Inferior parietal cortex (tissue), 1 donor: Measurements from ENCODE around the gene ZNF761.
"Not testable (repeated sequence)": the region's sequence is repeated elsewhere in the genome, so short reads cannot be mapped to it uniquely, and the experiment has no call there.

Source experiments
- DNase-seq: peaks from one replicate; pipeline ENCODE4 v3.0.0-alpha.2; 2016; ENCODE audit errors: extremely low spot score

ZNF761 gene

DNA sequence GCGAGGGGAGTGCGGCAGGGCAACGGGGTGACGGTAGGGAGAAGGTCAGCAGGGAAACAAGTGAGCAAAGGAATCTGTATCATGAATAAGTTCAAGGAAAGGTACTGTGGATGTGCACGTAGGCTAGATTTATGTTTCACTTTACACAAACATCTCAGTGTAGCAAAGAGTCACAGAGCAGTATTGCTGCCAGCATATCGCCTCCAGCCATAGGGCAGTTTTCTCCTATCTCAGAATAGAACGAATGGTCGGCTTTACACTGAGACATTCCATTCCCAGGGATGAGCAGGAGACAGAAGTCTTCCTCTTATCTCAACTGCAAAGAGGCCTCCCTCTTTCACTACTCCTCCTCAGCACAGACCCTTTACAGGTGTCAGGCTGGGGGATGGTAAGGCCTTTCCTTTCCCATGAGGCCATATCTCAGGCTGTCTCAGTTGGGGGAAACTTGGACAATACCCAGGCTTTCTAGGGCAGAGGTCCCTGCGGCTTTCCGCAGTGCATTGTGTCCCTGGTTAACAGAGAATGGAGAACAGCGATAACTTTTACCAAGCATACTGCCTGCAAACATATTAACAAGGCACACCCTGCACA is 28.4 kb downstream of the ZNF761 start:
- not testable (repeated sequence) for DNase-seq

DNA sequence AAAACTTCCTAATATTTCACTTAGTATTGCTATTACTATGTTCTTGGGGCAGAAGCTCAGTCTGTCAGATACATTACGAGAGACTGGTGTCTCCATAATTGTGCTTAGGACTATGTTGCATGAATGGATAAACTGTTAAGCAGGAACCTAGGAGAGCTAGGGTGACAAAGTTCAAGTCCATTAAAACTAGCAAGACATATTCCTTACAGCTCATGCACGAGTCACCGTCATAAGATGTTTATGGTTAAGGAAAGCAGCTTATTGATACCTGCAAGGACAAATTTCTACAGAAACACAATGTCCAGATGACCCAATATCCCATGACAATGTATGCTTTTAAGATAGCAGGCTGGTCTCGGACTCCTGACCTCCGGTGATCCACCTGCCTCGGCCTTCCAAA is 30.1 kb downstream of the ZNF761 start:
- DNase-seq = no peak

DNA sequence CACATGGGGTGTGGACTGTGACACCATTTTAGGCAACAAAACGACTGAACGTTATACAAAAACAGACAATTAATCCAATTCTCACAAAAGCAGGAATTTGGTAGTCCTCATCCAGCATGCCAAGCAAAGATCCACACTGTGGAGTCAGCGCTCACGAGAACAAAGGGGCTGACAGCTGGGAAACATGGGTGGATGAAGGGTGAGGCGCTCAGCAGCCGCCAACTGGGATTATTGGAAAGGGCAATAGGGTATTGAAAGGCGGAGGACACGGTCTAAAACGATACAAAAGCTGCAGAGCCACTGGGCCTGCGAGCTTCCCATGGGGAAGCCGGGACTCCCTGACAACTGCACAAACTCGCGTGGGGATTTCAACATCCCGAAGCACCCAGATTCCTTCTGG is 31.1 kb downstream of the ZNF761 start:
- peak; percentile 2 for DNase-seq

DNA sequence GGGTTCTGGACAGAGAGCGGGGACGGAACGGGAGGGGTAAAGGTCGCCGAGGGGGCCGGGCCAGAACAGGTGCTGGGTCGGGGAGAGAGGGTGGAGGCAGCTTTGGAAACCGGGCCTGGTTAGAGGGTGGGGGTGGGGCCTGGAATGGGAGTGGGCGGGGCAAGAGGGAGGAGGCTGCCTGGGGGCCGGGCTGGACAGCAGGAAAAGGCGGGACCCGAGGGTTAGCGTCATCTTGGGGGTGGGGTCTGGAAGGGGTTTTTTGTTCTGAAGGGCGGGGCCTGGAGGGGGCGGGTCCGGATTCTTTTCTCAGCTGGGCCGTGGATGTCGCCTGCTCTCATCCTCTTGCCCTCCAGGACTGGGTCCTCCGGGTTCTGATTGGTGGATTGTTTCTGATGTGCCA is 31.5 kb downstream of the ZNF761 start:
- peak; percentile 7 for DNase-seq

DNA sequence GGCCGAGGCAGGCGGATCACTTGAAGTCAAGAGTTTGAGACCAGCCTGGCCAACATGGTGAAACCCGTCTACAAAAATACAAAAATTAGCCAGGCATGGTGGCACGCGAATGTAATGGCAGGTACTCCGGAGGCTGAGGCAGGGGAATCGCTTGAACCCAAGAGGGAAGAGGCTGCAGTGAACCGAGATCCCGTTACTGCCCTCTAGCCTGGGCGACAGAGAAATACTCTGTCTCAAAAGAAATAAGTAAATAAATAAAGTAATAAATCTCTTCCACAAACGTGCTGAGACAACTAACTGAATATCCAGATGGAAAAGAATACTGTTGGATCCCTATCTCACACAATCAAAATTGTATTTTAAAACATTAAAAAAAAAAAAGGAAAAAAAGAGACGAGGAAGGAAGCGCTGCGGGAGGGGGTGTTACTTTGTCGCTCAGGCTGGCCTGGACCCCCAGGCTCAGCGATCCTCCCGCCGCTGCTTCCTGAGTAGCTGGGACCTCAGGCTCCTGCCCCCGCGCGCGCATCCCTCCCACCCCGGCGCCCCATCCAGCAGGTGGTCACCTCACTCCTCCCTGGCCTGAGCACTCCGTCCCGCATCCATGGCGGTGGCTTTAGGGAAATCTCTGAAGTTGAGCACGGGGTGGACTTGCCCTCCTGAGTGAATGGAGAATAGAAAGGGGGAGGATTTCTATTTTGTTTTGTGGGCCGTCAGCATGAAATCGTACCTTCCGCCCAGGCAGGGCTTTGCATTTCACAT is 35.1 kb downstream of the ZNF761 start:
- DNase-seq = no peak

DNA sequence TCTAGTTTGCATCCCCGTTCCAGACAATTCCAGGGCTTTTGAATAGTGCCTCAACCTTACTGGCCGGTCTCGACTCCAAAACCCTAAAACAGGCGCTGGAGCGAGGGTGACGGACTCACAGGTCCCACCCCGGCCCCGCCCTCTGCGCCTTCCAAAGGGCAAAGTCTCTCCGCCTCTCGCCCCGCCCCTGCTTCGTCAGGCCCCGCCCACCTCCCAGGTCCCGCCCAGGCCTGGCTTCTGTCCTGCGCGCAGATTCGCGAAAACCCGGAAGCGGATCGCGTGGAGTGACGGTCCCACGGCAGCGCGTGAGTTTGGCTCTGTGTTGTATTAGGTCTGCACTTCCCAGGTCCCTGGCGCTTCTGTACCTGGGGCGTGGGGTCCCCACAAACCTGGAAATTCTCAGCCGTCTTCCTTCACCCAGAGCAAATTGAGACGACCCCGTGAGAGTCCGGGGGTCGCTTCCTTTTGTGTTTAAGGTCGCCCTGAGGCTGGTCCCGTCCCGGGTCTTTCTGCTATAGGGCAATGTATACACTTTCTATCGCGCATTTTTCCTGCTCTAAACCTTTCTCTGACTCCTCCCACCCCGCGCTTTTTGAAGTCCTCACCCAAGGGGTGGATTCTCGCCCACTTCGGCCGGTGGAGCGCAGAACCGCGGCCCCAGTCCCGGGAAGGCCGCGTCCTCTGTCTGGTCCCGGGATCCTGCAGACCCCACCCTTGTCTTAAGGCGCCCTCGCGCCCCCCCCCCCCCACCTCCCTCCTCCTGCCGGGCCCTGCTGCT is 35.9 kb downstream of the ZNF761 start, which contains the start of gene ZNF813:
ZNF813 (plus strand) TSS at position 249 of the 778 bp plus-strand sequence. CDS start 16,090 bp downstream, outside the sequence.
- peak; percentile 76 for DNase-seq

DNA sequence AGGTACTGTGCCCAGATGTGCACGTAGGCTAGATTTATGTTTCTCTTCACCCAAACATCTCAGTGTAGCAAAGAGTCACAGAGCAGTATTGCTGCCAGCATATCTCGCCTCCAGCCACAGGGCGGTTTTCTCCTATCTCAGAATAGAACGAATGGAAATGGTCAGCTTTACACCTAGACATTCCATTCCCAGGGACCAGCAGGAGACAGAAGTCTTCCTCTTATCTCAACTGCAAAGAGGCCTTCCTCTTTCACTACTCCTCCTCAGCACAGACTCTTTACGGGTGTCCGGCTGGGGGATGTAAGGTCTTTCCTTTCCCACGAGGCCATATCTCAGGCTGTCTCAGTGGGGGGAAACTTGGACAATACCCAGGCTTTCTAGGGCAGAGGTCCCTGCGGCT is 36.8 kb downstream of the ZNF761 start:
- not testable (repeated sequence) for DNase-seq

DNA sequence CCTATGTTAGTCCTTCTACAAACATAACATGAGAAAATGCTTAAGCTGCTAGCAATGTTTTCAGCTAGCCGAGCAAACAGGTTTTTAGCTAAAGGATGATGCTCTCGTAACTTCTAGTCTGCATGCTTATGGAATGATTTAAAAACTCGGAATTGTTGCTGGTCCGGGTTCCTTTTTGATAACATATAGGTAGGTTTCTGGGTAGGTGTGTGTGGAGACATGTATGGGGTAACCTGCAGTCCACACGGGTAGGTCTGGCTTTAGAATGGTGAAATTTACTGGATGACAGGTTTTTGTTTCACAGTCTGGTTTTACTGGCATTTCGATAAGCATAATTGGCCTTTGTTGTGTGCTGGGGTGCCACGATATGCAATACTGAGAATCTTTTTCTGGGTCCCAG is 40.1 kb downstream of the ZNF761 start:
- no peak for DNase-seq

DNA sequence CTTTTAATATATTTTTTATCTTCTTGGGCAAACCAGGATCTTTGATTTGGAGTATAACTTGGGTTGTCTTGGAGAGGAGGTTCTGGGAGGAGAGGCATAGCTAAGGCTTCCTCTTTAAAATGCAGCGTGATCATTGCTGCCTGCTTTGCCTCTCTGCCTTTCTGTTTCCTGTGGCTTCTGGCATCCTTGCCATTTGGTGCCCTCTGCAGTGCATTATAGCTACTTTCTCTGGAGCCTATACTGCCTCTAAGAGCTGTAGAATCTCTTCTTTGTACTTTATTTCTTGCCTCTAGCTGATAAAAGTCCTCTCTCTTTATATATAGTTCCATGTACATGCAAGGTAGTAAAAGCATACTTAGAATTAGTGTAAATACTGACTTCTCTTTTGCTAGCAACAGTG is 43.0 kb downstream of the ZNF761 start:
- not testable (repeated sequence) for DNase-seq

DNA sequence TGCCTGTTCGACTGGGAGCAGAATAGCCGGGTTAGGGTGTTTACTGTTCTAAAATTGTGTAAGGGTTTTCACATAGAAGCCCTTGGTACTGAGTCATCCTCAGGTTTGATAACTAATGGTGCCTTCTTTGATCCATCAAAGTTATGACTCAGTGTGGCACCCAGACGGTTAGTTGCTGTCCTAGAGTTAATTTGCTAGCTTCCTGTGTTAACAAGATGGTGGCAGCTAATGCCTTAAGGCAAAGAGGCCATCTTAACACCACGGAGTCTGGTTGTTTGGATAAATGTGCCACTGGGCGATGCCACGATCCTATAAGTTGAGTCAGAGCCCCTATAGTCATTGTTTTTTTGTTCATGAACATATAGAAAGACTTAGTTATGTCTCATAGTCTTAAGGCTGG is 43.7 kb downstream of the ZNF761 start:
- not testable (repeated sequence) for DNase-seq

DNA sequence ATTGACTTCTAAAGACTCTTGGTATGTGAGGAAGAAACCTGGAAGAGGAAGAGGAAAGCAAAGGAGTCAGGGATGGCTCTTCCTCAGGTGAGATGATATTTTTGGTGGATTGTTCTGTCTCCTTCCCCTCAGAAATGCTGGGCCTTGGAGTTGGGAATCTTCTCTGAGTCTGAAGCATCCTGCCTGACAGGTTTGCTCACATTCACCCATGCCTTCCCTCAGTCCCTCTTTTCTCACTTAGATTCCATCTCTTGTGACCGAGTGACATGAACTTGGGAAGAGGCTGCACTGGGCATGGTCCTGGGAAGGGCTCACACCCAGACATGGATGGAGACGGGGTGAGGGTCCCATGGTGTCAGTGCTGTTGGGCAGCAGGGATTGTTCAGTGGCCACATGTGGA is 52.0 kb downstream of the ZNF761 start:
- DNase-seq = not testable (repeated sequence)

DNA sequence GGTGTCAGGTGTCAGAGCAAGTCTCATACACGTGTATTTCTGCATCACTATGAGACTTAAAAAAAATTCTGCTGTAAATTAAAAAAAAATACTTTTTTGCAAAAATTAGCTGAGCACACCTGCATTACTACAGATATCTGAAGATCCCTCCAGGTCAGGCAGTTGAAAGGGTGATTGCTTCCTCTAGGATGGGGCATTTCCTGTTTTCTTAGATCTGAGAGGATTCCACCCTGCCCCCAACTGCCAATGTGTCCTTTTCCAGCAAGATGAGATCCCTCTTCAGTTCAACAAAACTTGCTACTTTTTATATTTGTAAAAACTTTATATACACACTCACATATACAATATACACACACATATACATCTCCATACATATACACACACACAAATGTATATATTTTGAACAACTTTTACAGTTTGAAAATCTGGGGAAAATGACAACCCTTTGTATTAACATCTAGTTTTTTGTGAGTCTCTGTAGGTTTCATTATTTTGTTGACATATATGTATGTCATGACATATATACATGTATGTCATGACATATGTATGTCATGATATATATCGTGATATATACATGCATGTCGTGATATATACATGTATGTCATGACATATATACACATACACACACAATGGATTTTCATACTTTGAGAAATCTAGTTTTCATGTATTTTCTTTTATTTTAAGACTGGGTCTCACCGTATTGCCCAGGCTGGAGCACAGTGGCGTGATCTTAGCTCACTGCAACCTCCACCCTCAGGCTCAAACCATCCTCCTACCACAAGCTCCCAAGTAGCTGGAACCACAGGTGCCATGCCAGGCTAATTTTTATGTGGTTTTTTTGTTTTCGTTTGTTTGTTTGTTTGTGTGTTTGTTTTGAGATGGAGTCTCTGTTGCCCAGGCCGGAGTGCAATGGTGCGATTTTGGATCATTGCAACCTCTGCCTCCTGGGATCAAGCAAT is 53.5 kb downstream of the ZNF761 start:
- DNase-seq = no peak

DNA sequence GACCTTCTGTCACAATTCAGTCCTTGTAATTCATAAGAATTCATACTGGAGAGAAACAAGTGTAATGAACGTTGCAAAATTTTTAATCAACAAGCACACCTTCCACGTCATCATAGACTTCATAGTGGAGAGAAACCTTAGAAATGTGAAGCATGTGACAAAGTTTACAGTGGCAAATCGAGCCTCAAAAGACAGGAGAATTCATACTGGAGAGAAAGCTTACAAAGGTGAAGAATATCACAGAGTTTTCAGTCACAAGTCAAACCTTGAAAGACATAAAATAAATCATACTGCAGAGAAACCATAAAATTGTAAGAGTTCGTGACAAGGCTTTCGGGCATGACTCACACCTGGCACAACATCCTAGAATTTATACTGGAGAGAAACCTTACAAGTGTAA is 60.4 kb downstream of the ZNF761 start:
- DNase-seq = no peak

DNA sequence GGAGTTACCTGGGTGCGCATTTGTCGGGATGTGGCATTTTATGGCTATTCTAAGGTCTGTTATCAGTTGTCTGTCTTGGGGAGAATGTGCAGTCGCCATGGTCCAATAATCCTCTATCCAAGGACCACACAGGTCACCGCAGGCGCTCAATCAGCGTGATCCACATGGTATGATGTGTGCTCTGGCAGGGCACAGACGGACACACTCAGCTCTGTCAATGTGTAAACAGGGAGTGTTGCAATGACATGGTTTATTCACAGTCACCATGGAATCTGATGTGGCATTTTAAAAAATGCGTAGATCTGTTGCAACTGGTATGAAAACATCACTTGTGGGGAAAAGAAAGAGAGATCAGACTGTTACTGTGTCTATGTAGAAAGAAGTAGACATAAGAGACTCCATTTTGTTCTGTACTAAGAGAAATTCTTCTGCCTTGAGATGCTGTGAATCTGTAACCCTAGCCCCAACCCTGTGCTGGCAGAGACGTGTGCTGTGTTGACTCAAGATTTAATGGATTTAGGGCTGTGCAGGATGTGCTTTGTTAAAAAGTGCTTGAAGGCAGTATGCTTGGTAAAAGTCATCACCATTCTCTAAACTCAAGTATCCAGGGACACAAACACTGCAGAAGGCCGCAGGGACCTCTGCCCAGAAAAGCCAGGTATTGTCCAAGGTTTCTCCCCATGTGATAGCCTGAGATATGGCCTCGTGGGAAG is 65.7 kb downstream of the ZNF761 start:
- DNase-seq = not testable (repeated sequence)

DNA sequence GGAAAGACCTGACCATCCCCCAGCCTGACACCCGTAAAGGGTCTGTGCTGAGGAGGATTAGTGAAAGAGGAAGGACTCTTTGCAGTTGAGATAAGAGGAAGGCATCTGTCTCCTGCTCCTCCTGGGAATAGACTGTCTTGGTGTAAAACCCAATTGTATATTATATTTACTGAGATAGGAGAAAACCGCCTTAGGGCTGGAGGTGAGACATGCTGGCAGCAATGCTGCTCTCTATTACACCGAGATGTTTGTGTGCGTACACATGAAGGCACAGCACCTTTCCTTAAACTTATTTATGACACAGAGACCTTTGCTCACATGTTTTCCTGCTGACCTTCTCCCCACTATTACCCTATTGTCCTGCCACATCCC is 66.2 kb downstream of the ZNF761 start:
- DNase-seq = not testable (repeated sequence)

DNA sequence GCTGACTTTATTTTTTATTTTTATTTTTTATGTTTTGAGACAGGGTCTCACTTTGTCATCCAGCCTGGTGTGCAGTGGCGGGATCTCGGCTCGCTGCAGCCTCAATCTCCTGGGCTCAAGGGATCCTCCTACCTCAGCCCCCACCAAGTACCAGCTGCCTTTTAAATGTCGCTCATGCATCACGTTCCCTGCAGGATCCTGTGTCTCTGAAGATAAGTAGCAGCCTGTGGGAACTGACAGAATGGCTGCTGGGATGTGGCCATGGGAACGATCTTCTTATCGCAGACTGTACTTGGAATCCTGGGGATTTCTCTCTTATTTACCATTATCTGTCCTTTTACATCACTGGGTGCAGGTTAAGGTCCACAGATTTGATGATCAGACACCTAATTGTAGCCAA is 71.4 kb downstream of the ZNF761 start:
- DNase-seq = peak; percentile 17

DNA sequence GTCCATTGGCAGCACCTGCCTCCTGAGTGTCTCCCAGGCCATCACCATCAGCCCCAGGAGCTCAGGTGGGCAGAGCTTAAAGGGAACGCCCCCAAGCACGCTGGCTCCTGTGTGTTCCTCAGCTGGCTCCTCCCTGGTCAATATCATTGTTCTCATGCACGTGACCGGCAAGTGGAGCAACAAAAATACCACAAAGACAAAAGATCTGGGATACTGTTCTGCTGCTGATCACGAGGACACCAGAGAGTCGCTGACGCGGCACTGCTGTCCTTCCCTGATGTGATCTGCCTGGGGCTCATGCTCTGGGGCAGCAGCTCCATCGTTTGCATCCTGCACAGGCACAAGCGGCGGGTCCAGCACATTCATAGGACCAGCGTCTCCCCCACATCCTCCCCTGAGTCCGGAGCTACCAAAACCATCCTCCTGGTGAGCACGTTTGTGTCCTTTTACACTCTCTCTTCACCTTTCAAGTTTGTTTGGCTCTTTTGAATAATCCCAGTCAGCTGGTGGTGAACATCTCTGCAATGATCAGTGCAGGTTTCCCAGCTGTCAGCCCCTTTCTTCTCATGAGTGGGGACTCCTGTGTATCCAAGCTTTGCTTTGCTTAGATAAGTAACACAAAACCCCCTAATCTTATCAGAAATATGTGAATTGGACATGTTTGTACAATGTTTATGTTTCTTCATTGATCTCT is 72.0 kb downstream of the ZNF761 start:
- DNase-seq = peak; percentile 20

DNA sequence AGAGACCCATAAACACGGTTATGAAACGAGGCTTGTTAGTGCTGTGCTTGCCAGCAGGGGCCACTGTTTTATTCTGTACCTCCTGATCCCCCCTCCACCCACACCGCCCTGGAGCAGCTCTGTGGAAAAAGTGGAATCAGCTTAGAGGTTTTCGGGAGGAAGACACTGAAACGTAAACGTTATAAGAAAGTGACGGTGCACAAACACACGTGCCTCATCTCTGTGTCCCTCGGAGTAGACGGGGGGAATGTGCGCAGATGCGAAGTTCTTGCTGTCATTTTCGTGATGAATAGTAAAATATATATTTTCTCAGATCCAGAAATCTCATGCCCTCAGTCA is 72.5 kb downstream of the ZNF761 start:
- DNase-seq = peak; percentile 22

DNA sequence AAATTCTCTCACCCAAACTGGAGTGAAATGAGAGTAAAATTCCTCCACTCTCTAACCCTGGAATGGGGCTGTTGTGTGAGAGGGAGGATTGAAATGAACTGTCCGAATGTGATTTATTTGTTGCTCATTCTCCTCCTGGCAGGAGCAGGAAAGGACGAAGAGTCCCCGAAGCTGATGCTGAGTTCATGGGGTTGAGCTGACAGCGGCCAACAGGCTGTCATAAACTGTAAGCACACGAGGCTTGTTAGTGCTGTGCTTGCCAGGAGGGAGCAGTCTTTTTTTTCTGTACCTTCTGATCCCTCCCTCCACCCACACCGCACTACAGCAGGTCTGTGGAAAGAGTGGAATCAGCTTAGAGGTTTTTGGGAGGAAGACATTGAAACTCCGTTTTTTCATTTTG is 73.1 kb downstream of the ZNF761 start:
- no peak for DNase-seq

DNA sequence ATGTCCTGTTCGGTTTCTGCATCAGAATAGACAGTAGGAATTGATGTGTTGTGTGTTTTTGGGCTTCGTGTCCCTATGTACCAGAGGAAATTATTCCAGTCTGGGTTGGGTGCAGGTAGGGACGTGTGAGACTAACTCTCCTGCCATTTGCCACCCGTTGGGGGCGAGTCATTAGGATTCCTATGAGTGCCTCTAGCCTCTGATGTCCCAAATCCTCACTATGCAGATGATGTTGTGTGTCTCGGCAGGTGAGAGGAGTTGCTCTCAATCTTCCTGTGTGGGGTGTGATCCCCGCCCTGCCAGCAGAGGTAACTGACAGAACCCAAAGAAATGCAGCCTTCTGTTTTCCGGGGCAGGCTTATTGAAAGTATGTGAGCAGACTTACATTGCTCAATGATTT is 74.9 kb downstream of the ZNF761 start:
- no peak for DNase-seq
